Measurements from ENCODE around the gene FOXO3. TPM values are rescaled to one million over a fixed set of nuclear protein-coding genes. Genes with fewer than 3 reads are reported as not detected.

The FOXO3 gene
- total RNA-seq, 3 donors from 2014 or later (not counting 1 experiment from before 2014, with no cell fraction given): 43.1 to 70.4 (median 51.3) TPM

DNA sequence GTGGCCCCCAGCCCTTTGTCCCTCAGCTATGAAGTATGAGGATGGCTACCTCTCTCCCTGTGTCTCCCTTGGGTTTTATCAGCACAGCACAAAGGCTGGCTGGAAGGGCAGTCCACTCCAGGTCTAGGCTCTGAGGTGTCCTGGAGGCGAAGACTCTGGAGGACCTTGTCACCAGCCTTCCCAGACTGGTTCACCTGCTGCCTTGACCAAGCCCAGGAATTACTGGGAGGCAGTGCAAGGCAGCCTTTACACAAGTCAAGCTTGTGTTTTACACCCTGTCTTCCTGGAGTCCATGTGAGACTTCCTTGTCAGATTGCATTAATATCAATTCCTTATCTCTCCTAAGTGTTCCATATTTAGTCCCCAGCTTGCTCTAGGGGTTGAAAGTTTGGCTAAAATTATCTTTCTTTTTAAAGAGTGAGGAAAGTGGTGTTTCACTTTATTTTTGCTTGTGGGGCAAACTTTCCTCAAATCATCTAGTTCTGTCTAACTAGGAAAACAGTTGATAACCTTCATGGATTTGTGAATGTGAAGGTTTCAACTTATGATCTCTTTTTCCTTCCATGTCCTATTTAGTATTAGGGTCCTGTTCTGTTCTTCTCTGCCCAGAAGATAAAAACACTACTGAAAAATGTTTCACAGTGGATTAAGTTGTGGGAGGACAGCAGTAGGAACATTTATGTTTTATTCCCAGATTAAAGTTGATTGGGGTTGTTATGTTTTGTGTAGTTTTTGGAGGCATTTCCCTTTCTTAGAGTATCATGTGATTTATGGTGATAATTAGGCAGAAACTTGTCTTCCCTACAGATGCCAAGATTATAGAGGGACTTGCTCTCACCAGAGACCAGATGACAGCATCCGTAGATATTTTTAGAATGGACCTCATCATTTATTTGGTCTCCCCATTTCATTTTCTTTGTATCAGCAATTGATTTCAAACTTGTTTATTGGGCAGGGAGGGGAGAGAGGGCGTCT lies 114.8 kb downstream of the FOXO3 start:
- no peaks in the 10 kb centered on the region for H3K36me3 Mint-ChIP-seq
- Histone ChIP-seq H3K4me1 (ENCODE audit: control insufficient read depth, insufficient read depth, low read length) (peaks cover 4% of the 10 kb centered on the region), H3K27ac (ENCODE audit: low read length) (no peak overlapping the region), H3K27me3 (ENCODE audit: control insufficient read depth, insufficient read depth, low read length) (no peaks in the 10 kb centered on the region), H3K9me3 (ENCODE audit: control insufficient read depth, insufficient read depth, low read length) (no peaks in the 10 kb centered on the region), H3K36me3 (ENCODE audit: control insufficient read depth, insufficient read depth, low read length) (peaks cover 2% of the 10 kb centered on the region), H3K4me3 (ENCODE audit: low read length) (no peak overlapping the region)
- intact Hi-C loops (cut with micrococcal nuclease): no loop called here
- WGBS (ENCODE audit: insufficient coverage): 93% methylated on average over 3 of the region's 3 CpGs
- no peaks in the 10 kb centered on the region for H3K27me3 Mint-ChIP-seq (ENCODE audit: low read depth in 2 of 2)
- no peaks in the 10 kb centered on the region for H3K9me3 Mint-ChIP-seq
- no peak overlapping the region for H3K4me3 Mint-ChIP-seq
- DNase-seq (no peak), ATAC-seq (no peak)
- peaks cover 55 to 72% of the 10 kb centered on the region in 2 donors for H3K4me1 Mint-ChIP-seq
- H3K27ac Mint-ChIP-seq: peak overlapping the region; percentile 16 to 61
- TF ChIP-seq, protein P1, sequence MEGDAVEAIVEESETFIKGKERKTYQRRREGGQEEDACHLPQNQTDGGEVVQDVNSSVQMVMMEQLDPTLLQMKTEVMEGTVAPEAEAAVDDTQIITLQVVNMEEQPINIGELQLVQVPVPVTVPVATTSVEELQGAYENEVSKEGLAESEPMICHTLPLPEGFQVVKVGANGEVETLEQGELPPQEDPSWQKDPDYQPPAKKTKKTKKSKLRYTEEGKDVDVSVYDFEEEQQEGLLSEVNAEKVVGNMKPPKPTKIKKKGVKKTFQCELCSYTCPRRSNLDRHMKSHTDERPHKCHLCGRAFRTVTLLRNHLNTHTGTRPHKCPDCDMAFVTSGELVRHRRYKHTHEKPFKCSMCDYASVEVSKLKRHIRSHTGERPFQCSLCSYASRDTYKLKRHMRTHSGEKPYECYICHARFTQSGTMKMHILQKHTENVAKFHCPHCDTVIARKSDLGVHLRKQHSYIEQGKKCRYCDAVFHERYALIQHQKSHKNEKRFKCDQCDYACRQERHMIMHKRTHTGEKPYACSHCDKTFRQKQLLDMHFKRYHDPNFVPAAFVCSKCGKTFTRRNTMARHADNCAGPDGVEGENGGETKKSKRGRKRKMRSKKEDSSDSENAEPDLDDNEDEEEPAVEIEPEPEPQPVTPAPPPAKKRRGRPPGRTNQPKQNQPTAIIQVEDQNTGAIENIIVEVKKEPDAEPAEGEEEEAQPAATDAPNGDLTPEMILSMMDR (IDR thresholded peaks at IDR 0.05): no peak

DNA sequence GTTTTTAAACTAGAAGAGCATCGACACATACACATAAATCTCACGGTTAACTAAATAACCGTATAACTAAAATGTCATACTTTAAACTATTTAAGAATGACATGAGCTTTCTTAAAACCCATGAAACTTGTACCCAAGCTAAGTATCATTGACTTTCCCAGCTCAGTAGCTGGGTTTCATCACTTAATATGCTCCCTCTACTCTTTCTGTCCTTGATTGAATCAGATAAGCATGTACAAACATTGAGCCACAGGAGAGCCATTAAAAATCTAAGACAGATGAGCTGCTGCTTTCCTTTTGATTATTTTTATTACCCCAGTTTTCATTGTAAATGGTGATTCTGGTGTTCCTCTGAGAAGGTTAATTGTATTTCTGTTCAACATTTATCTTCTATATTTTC lies 115.8 kb downstream of the FOXO3 start:
- TF ChIP-seq, protein P1 (IDR thresholded peaks at IDR 0.05): no peak
- no peaks in the 10 kb centered on the region for H3K9me3 ChIP-seq (ENCODE audit: control insufficient read depth, insufficient read depth, low read length)
- H3K4me1 Mint-ChIP-seq: peaks cover 45 to 69% of the 10 kb centered on the region in 2 donors
- H3K4me1 ChIP-seq (ENCODE audit: control insufficient read depth, insufficient read depth, low read length): peaks cover 4% of the 10 kb centered on the region
- ATAC-seq (no peak), DNase-seq (no peak)
- no peak overlapping the region for H3K4me3 Mint-ChIP-seq
- H3K27me3 Mint-ChIP-seq (ENCODE audit: low read depth in 2 of 2): no peaks in the 10 kb centered on the region
- H3K27ac Mint-ChIP-seq: peak overlapping the region in 1 of 2 donors; percentile 16
- intact Hi-C loops (cut with micrococcal nuclease): no loop called here
- no peaks in the 10 kb centered on the region for H3K36me3 Mint-ChIP-seq
- WGBS (ENCODE audit: insufficient coverage): 95% methylated on average over 3 of the region's 3 CpGs
- H3K27me3 ChIP-seq (ENCODE audit: control insufficient read depth, insufficient read depth, low read length): no peaks in the 10 kb centered on the region
- no peaks in the 10 kb centered on the region for H3K9me3 Mint-ChIP-seq
- no peak overlapping the region for H3K4me3 ChIP-seq (ENCODE audit: low read length)
- no peak overlapping the region for H3K27ac ChIP-seq (ENCODE audit: low read length)
- peaks cover 2% of the 10 kb centered on the region for H3K36me3 ChIP-seq (ENCODE audit: control insufficient read depth, insufficient read depth, low read length)

GRCh38 chr6:108677357-108677756 lies 116.6 kb downstream of the FOXO3 start:
- Mint-ChIP-seq H3K9me3 (no peaks in the 10 kb centered on the region), H3K27me3 (ENCODE audit: low read depth in 2 of 2) (no peaks in the 10 kb centered on the region), H3K4me1 (peaks cover 45 to 69% of the 10 kb centered on the region in 2 donors), H3K27ac (peak overlapping the region; percentile 16 to 66), H3K36me3 (no peaks in the 10 kb centered on the region), H3K4me3 (no peak overlapping the region)
- 93% methylated on average over 3 of the region's 3 CpGs for WGBS (ENCODE audit: insufficient coverage)
- H3K36me3 ChIP-seq (ENCODE audit: control insufficient read depth, insufficient read depth, low read length): peaks cover 4% of the 10 kb centered on the region
- DNase-seq: no peak
- ATAC-seq: no peak
- peaks cover 4% of the 10 kb centered on the region for H3K4me1 ChIP-seq (ENCODE audit: control insufficient read depth, insufficient read depth, low read length)
- no peak overlapping the region for H3K27ac ChIP-seq (ENCODE audit: low read length)
- intact Hi-C loops (cut with micrococcal nuclease): no loop called here
- no peaks in the 10 kb centered on the region for H3K27me3 ChIP-seq (ENCODE audit: control insufficient read depth, insufficient read depth, low read length)
- TF ChIP-seq, protein P1 (IDR thresholded peaks at IDR 0.05): no peak
- no peak overlapping the region for H3K4me3 ChIP-seq (ENCODE audit: low read length)
- no peaks in the 10 kb centered on the region for H3K9me3 ChIP-seq (ENCODE audit: control insufficient read depth, insufficient read depth, low read length)
